Measurements from ENCODE around the gene DSTYK. TPM values are rescaled to one million over a fixed set of nuclear protein-coding genes. Genes with fewer than 3 reads are reported as not detected.

DSTYK gene
- total and polyA plus RNA-seq, 2 donors (not counting 3 experiments of a cell fraction or from before 2014, with no cell fraction given): 3.6 to 8.7 TPM

DNA sequence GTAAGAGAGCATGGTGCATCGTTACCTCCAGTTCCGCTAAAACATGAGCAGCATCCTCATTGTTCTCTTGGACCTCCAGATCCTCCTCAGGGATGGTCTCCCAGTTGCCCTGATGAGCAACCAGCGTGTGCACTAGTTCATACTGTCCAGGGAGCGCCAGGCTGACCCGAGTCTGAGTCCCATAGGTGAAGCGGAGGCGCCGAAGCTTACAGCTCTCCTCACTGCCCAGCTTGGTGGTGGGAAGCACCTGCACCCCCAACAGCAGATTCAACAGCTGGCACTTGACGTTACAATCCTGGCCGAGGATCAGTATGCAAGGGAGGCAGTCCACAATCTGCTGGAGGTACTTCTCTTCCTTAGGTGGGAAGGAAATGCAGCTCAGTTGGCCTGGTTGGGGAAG, 24.1 kb downstream of the DSTYK start:
- Histone ChIP-seq H4K20me1 (replicated peaks; ENCODE audit: control insufficient read depth, extremely low read depth, insufficient read depth, low read length) (peaks cover 2% of the 10 kb centered on the region), H3K4me1 (ENCODE audit: control insufficient read depth, extremely low read depth, insufficient read depth, low read length) (peaks cover 8% of the 10 kb centered on the region), H3K4me2 (ENCODE audit: insufficient read depth, low read length) (no peak overlapping the region), H3K9me3 (replicated peaks; ENCODE audit: control insufficient read depth, insufficient read depth, low read length) (no peaks in the 10 kb centered on the region), H2AFZ (ENCODE audit: low read depth, low read length) (no peak overlapping the region), H3K9ac (replicated peaks; ENCODE audit: extremely low read depth, insufficient read depth, low read length) (no peak overlapping the region), H3K27ac (ENCODE audit: insufficient read depth, low read depth, low read length) (no peak overlapping the region), H3K79me2 (ENCODE audit: control insufficient read depth, insufficient read depth, low read length) (no peaks in the 10 kb centered on the region), H3K9me1 (replicated peaks; ENCODE audit: control insufficient read depth, extremely low read depth, insufficient read depth, low read length) (no peaks in the 10 kb centered on the region), H3K27me3 (ENCODE audit: control insufficient read depth in 2 of 2, insufficient read depth in 2 of 2, low read length in 2 of 2) (no peaks in the 10 kb centered on the region), H3K4me3 (replicated peaks in 1 of 3; ENCODE audit: insufficient read depth in 1 of 3, low read depth in 1 of 3, low read length in 3 of 3) (no peak overlapping the region), H3K36me3 (ENCODE audit: control insufficient read depth in 2 of 2, extremely low read depth in 1 of 2, insufficient read depth in 2 of 2, low read length in 2 of 2) (peaks cover 3% of the 10 kb centered on the region in 2 experiments)
- DNase-seq (ENCODE audit: low read depth, low spot score) (no peak), FAIRE-seq (no peak)
- dilution Hi-C loops (cut with MboI; ENCODE audit: extremely low pct_ligation_motif_present, low sequenced_read_pairs): no loop called here
- ChIA-PET CTCF (interaction anchor here (1.4 kb wide), 1 partner anchor 11 kb away, joined by 3 read pairs; no protein-coding TSS in a partner anchor), POLR2A (no interaction called here)
- BruUV-seq (replicated peaks): no TSS peak
- TF ChIP-seq FOS (IDR thresholded peaks at IDR 0.05; ENCODE audit: borderline replicate concordance, insufficient read depth, low read length): no peak
- TF ChIP-seq, protein P1, sequence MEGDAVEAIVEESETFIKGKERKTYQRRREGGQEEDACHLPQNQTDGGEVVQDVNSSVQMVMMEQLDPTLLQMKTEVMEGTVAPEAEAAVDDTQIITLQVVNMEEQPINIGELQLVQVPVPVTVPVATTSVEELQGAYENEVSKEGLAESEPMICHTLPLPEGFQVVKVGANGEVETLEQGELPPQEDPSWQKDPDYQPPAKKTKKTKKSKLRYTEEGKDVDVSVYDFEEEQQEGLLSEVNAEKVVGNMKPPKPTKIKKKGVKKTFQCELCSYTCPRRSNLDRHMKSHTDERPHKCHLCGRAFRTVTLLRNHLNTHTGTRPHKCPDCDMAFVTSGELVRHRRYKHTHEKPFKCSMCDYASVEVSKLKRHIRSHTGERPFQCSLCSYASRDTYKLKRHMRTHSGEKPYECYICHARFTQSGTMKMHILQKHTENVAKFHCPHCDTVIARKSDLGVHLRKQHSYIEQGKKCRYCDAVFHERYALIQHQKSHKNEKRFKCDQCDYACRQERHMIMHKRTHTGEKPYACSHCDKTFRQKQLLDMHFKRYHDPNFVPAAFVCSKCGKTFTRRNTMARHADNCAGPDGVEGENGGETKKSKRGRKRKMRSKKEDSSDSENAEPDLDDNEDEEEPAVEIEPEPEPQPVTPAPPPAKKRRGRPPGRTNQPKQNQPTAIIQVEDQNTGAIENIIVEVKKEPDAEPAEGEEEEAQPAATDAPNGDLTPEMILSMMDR (IDR thresholded peaks at IDR 0.05; ENCODE audit: extremely low read depth in 1 of 2, insufficient read depth in 1 of 2, low read depth in 1 of 2, low read length in 2 of 2): no peak
- no peak for TF ChIP-seq POLR2A (IDR thresholded peaks at IDR 0.05; ENCODE audit: low read depth, low read length)
- no peak for TF ChIP-seq EZH2 (IDR thresholded peaks at IDR 0.05; ENCODE audit: borderline replicate concordance, low read depth, low read length, severe bottlenecking)
- no peak for TF ChIP-seq POLR2AphosphoS5 (IDR thresholded peaks at IDR 0.05; ENCODE audit: insufficient read depth, low read depth, low read length)
- no peak for TF ChIP-seq GATA2 (IDR thresholded peaks at IDR 0.05; ENCODE audit: insufficient read depth, insufficient read length, low read depth, low read length)
- no peak for TF ChIP-seq MYC (IDR thresholded peaks at IDR 0.05; ENCODE audit: low read depth, low read length)
- TF ChIP-seq, protein P2, sequence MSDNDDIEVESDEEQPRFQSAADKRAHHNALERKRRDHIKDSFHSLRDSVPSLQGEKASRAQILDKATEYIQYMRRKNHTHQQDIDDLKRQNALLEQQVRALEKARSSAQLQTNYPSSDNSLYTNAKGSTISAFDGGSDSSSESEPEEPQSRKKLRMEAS (IDR thresholded peaks at IDR 0.05; ENCODE audit: insufficient read depth, insufficient read length): no peak
- no peak for TF ChIP-seq JUN (IDR thresholded peaks at IDR 0.05; ENCODE audit: borderline replicate concordance, insufficient read depth, insufficient read length, low read depth)
- intact Hi-C loops (cut with micrococcal nuclease): no loop called here
